Endothelial cell of umbilical vein (primary cell): ENCODE measurements around the gene STK38. TPM values are rescaled to one million over a fixed set of nuclear protein-coding genes. Genes with fewer than 3 reads are reported as not detected.

ENCODE experiments used
- BruUV-seq: library from RNA; stranded (reverse); fragments of 400-500 nt; replicated peaks from 2 replicates; lab custom pipeline; 2021; lab: Mats Ljungman, UMichigan
- CTCF ChIA-PET: fragments of 300-600, 350-600 bp; sonication (Branson Sonifier 250); formaldehyde crosslinking; loops from one replicate; lab custom pipeline; 2021; ENCODE audit warnings: antibody characterized with exemption, inconsistent platforms; lab: Charles Lee
- POLR2A ChIA-PET: fragments of 300-600, 350-600 bp; sonication (Branson Sonifier 250); formaldehyde crosslinking; loops from one replicate; lab custom pipeline; 2021; ENCODE audit warnings: antibody characterized with exemption, inconsistent platforms; lab: Charles Lee
- DNase-seq: peaks from one replicate; pipeline ENCODE4 v3.0.0-alpha.2; 2011; ENCODE audit warnings: low read depth, low spot score
- FAIRE-seq: peaks from 2 replicates; lab custom pipeline; 2011; peaks lifted over from hg19 to GRCh38; lab: Jason Lieb, UNC
- H2AFZ ChIP-seq: 2 replicates; pipeline ENCODE4 v1.6.0; 2012; ENCODE audit warnings: low read depth, low read length, control low read depth, inconsistent platforms
- H3K27ac ChIP-seq: 2 replicates; pipeline ENCODE4 v1.5.1; 2011; ENCODE audit warnings: low read depth, mild to moderate bottlenecking, control low read depth, low read length, moderate library complexity; ENCODE audit not compliant: insufficient read depth
- H3K27me3 ChIP-seq, 2 experiments: 2 replicates each; pipeline versions ENCODE4 v1.6.0 to v1.6.1; 2011; ENCODE audit warnings: low read length in 2 of 2, mixed read lengths in 1 of 2; ENCODE audit not compliant: control insufficient read depth in 2 of 2, insufficient read depth in 2 of 2
- H3K36me3 ChIP-seq, 2 experiments: 2 replicates in 1 of 2; 3 replicates in 1 of 2; pipeline ENCODE4 v1.5.1; 2011; ENCODE audit warnings: low read length in 2 of 2, mild to moderate bottlenecking in 1 of 2, moderate library complexity in 1 of 2; ENCODE audit not compliant: control insufficient read depth in 2 of 2, insufficient read depth in 2 of 2; ENCODE audit errors: extremely low read depth in 1 of 2
- H3K4me1 ChIP-seq: 3 replicates; pipeline ENCODE4 v1.5.1; 2011; ENCODE audit warnings: mild to moderate bottlenecking, low read length; ENCODE audit not compliant: control insufficient read depth, insufficient read depth; ENCODE audit errors: extremely low read depth
- H3K4me2 ChIP-seq: 2 replicates; pipeline ENCODE4 v1.6.1; 2011; ENCODE audit warnings: low read length, control low read depth, mixed read lengths; ENCODE audit not compliant: insufficient read depth
- H3K4me3 ChIP-seq, 3 experiments: fragments of 200-600 bp in 1 of 3; sonication (generic), shearing (Covaris generic) in 1 of 3; replicated peaks in 1 of 3; 2 replicates each; pipeline ENCODE4 v1.5.1; 2011 to 2016; ENCODE audit warnings: control low read depth in 3 of 3, low read length in 3 of 3, mild to moderate bottlenecking in 2 of 3, inconsistent platforms in 1 of 3, low read depth in 1 of 3, moderate library complexity in 1 of 3; ENCODE audit not compliant: insufficient read depth in 1 of 3
- H3K79me2 ChIP-seq: 2 replicates; pipeline ENCODE4 v1.6.0; 2012; ENCODE audit warnings: low read length, inconsistent platforms; ENCODE audit not compliant: control insufficient read depth, insufficient read depth
- H3K9ac ChIP-seq: replicated peaks from 2 replicates; pipeline ENCODE3; 2011; ENCODE audit warnings: low read length, control low read depth; ENCODE audit not compliant: insufficient read depth; ENCODE audit errors: extremely low read depth
- H3K9me1 ChIP-seq: replicated peaks from 3 replicates; pipeline ENCODE4 v1.6.0; 2011; ENCODE audit warnings: mild to moderate bottlenecking, low read length; ENCODE audit not compliant: control insufficient read depth, insufficient read depth; ENCODE audit errors: extremely low read depth
- H3K9me3 ChIP-seq: replicated peaks from 2 replicates; pipeline ENCODE4 v1.5.1; 2012; ENCODE audit warnings: low read length, inconsistent platforms; ENCODE audit not compliant: control insufficient read depth, insufficient read depth
- H4K20me1 ChIP-seq: replicated peaks from 2 replicates; pipeline ENCODE3; 2011; ENCODE audit warnings: mild to moderate bottlenecking, low read length; ENCODE audit not compliant: control insufficient read depth, insufficient read depth; ENCODE audit errors: extremely low read depth
- CTCF ChIP-seq, 2 donors: IDR thresholded peaks; 1 replicate in 1 of 2; 2 replicates in 1 of 2; pipeline ENCODE4 v1.5.1; 2011; ENCODE audit warnings: low read length in 2 of 2, mild to moderate bottlenecking in 2 of 2, moderate library complexity in 2 of 2, control low read depth in 1 of 2, inconsistent platforms in 1 of 2, low read depth in 1 of 2; ENCODE audit not compliant: insufficient read depth in 1 of 2; ENCODE audit errors: extremely low read depth in 1 of 2
- EZH2 ChIP-seq: IDR thresholded peaks from 2 replicates; pipeline ENCODE4 v1.6.1; 2012; ENCODE audit warnings: borderline replicate concordance, low read depth, mild to moderate bottlenecking, moderate library complexity, low read length, inconsistent platforms; ENCODE audit not compliant: severe bottlenecking
- FOS ChIP-seq: IDR thresholded peaks from 2 replicates; pipeline ENCODE4 v1.6.1; 2011; ENCODE audit warnings: mild to moderate bottlenecking, low read length, moderate library complexity, borderline replicate concordance; ENCODE audit not compliant: insufficient read depth
- GATA2 ChIP-seq: IDR thresholded peaks from 2 replicates; pipeline ENCODE4 v1.7.0; 2011; ENCODE audit warnings: low read depth, mild to moderate bottlenecking, moderate library complexity, mixed read lengths, low read length; ENCODE audit not compliant: insufficient read length, insufficient read depth
- POLR2AphosphoS5 ChIP-seq: IDR thresholded peaks from 2 replicates; pipeline ENCODE4 v1.6.1; 2012; ENCODE audit warnings: low read depth, mild to moderate bottlenecking, control low read depth, low read length, moderate library complexity; ENCODE audit not compliant: insufficient read depth
- dilution Hi-C: fragments of 300-500 bp; cut with MboI; formaldehyde crosslinking; loops from one replicate; pipeline ENCODE4 v1.15.0; 2019; ENCODE audit warnings: low sequenced_read_pairs; ENCODE audit not compliant: extremely low pct_ligation_motif_present
- intact Hi-C: fragments of 100-400 bp; cut with micrococcal nuclease; formaldehyde crosslinking; loops from one replicate; pipeline ENCODE4 v1.10.0; 2022
- polyA plus RNA-seq, 4 experiments: library from polyadenylated mRNA; depleted of rRNA in 3 of 4; stranded (reverse) in 3 of 4; unstranded in 1 of 4; fragments of >200 nt; gene quantifications; 2 replicates each; pipeline versions ENCODE4 v1.2.1 to v1.2.3, GENCODE V29; 2011 to 2012; ENCODE audit warnings: missing spikeins in 1 of 4
- total RNA-seq: library from RNA; stranded (reverse); gene quantifications from 2 replicates; pipeline ENCODE4 v1.2.3, GENCODE V29; 2021
- TF ChIP-seq, protein P1 (sequence below): IDR thresholded peaks from 2 replicates; pipeline ENCODE4 v1.6.1; 2011; ENCODE audit not compliant: insufficient read depth, insufficient read length

The STK38 gene
- total and polyA plus RNA-seq, 2 donors (not counting 3 experiments of a cell fraction or from before 2014, with no cell fraction given), result 10.1 to 30.3 TPM

GRCh38 chr6:36593569-36594028 lies 46.3 kb upstream of the STK38 start:
- Histone ChIP-seq H3K4me2 (peak overlapping the region; percentile 78), H3K36me3 (peaks cover 9 to 11% of the 10 kb centered on the region in 2 experiments), H3K4me3 (peak overlapping the region in 2 of 3 experiments; percentile 19 to 44), H3K9ac (peak overlapping the region; percentile 59), H3K4me1 (peaks cover 18% of the 10 kb centered on the region), H3K79me2 (peaks cover 44% of the 10 kb centered on the region), H3K9me1 (no peaks in the 10 kb centered on the region), H3K27me3 (no peaks in the 10 kb centered on the region), H4K20me1 (peaks cover 19% of the 10 kb centered on the region), H3K9me3 (no peaks in the 10 kb centered on the region), H2AFZ (peak overlapping the region; percentile 91), H3K27ac (peak overlapping the region; percentile 71)
- BruUV-seq, result TSS peak; percentile 72
- TF ChIP-seq GATA2, result no peak
- no peak for TF ChIP-seq CTCF (IDR thresholded peaks at IDR 0.05; ENCODE audit: extremely low read depth in 1 of 2, insufficient read depth in 1 of 2, low read depth in 1 of 2, low read length in 2 of 2)
- TF ChIP-seq EZH2, result no peak
- TF ChIP-seq, protein P1, sequence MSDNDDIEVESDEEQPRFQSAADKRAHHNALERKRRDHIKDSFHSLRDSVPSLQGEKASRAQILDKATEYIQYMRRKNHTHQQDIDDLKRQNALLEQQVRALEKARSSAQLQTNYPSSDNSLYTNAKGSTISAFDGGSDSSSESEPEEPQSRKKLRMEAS, result no peak
- no peak for TF ChIP-seq POLR2AphosphoS5
- TF ChIP-seq FOS, result no peak
- dilution Hi-C loops, result no loop called here
- DNase-seq, result no peak
- intact Hi-C loops, result loop anchor here (1.0 to 5.0 kb wide), 3 partner anchors 46 to 170 kb away; partner anchors contain the start of genes KCTD20, PXT1 and STK38
- CTCF ChIA-PET, result interaction anchor here (0.7 to 1.2 kb wide), 2 partner anchors 9 to 170 kb away, joined by 3 read pairs; no protein-coding TSS in a partner anchor
- FAIRE-seq, result no peak
- POLR2A ChIA-PET, result interaction anchor here (0.7 kb wide), 1 partner anchor 49 kb away, joined by 5 read pairs; no protein-coding TSS in a partner anchor
